GM12872 (cell line): ENCODE data around the gene FMN2.

ENCODE experiments used
- TF ChIP-seq, protein P1 (sequence below): IDR thresholded peaks from 3 replicates; pipeline ENCODE4 v1.5.1; 2011; ENCODE audit warnings: low read depth, mild to moderate bottlenecking, low read length, moderate library complexity; ENCODE audit not compliant: insufficient read depth

Gene FMN2

DNA sequence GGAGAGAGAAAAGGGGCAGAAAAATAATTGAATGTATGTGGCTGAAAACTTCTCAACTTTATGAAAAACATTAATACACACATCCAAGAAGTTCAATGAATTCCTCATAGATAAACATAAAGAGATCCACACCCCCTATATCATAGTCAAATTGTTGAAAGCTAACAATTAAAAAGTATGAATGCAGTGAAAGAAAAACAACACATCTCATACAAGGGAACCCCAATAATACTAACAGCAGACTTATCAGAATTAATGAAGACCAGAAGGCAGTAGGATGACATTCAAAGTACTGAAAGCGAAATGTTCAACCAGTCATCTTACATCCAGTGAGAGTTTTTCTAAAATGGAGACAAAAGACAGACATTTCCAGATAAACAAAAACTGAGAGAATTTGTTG is 134.4 kb downstream of the FMN2 start:
- TF ChIP-seq, protein P1, sequence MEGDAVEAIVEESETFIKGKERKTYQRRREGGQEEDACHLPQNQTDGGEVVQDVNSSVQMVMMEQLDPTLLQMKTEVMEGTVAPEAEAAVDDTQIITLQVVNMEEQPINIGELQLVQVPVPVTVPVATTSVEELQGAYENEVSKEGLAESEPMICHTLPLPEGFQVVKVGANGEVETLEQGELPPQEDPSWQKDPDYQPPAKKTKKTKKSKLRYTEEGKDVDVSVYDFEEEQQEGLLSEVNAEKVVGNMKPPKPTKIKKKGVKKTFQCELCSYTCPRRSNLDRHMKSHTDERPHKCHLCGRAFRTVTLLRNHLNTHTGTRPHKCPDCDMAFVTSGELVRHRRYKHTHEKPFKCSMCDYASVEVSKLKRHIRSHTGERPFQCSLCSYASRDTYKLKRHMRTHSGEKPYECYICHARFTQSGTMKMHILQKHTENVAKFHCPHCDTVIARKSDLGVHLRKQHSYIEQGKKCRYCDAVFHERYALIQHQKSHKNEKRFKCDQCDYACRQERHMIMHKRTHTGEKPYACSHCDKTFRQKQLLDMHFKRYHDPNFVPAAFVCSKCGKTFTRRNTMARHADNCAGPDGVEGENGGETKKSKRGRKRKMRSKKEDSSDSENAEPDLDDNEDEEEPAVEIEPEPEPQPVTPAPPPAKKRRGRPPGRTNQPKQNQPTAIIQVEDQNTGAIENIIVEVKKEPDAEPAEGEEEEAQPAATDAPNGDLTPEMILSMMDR = no peak

DNA sequence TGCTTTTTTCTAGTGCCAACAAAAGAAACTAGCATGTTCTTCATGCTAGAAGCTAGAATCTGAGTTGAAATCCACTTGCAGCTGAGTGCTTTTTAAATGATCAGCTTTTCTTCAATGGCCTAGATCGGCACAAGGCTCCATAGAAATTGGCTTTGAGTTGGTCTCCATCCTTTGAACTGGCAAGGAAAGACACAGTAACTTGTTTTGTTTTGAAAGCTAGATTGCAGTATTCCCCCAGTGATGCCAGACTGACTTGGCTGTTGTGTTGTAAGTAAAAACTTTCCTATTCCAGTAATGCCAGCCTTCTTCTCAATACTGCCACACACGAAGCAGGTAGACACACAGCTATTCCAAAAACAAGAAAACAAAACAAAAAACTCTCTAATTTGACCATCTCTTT is 139.1 kb downstream of the FMN2 start:
- TF ChIP-seq, protein P1 = no peak

DNA sequence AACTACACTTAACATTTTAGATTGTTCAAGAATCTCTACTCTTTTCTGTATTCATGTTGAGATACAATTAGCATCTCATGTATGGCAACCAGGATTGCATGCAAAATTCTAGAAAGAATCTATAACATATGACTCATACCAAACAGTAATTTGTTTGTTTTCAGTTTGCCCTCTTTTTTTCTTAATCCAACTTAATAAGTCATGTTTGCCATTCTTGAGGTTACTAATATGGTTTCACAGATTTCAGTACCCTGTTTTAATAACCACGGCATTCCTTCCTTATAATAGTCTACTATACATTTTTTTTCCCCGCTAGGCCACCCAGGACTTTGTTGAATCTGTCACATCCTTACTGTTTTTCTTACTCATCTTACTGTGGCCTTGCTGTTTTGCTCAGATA is 140.8 kb downstream of the FMN2 start:
- TF ChIP-seq, protein P1 = no peak

DNA sequence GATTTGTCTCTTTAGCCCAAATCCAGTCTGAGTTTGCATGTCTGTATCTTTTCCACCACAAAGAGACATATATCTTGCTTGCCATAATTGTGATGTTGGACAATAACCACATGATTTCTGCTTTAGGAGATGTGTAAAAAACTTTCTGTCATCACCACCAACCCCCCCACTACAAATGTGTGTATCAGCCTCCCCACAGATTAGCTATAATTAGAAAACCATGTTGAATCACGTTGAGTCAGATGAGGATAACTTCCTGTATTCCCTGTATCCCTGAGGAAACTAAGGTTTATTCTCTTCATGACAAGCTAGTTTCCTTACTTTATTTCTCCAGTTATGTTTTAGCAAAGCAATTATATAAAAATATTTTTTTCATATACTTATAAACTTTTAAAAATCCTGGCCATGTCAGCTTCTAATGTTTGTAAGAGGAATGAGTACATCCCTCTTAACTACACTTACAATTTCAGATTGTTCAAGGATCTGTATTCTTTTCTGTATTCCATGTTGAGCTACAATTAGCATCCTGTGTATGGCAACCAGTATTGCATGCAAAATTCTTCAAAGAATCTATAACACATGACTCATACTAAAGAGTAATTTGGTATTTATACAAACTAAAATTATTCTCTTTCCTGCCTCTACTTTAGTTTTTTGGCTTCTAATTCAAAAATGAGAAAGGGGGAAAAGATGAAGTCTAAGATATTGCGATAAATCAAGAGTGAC is 143.0 kb downstream of the FMN2 start:
- TF ChIP-seq, protein P1 = no peak

DNA sequence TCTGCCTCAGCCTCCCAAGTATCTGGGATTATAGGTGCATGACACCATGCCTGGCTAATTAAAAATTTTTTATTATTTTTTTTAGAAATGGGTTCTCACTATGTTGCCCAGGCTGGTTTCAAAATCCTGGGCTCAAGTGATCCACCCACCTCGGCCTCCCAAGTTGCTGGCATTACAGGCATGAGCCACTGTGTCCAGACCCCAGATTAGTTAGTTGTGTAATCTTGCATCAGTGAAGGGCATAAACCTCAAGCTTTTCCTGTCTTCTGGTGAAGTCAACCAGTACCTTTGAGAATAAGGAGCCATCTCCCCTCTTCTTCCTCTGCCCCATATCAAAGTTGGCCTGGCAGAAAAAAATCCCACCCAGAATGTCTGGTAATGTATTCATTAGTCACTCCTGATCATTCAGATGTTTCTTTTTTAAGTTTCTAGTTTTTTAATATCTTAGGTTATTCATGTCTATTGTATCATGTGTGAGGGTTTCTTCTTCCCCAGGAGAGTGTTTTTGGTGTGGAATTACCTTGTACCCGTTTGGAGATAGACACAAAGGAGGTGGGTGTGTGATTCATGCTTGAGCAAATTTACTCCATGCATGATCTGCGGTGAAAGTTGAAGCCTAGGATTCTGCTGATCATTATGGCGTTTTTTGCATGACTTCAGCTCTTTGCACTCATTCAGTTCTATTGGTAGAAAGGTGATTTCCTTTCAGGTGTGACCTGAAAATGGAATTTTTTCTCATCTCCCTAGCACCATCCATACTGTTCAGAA is 144.0 kb downstream of the FMN2 start:
- TF ChIP-seq, protein P1 = no peak

DNA sequence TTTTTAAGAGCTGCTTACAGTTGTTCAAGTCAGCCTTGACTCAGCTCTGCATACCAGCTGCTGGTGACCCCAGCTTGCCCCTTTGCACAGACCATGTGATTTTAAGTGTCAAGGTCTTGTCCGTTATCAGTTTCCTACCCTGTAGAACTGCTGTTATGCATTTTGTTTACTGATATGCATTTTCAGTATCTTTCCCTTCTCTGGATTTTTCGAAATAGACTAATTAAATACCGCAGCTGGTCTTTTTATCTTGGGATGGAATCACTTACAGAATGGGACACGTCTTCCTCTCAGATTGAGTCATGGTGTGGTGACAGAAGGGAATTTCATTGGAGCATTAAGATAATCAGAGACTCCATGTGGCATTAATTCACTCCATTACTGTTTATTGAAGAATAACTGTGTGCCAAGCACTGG is 145.6 kb downstream of the FMN2 start:
- TF ChIP-seq, protein P1 = no peak

DNA sequence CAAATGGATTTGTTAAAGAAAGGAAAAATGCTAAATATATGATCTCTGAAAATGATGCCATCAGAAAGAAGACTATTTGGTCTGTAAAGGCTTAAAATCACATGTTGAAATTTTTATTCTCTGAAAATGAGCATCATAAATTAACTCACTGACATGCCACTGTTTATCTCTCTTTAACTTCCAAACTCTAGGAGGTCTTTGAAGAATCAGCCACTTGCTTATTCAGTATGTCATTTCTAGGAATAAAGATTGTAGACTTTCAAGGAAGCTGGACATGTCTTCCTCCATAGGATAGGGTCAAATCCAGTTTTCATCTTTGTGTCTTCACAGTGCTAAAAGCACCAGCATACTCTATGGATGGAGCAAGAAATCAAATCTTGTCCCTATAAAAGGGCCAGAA is 147.6 kb downstream of the FMN2 start:
- TF ChIP-seq, protein P1 = no peak
